Spleen (tissue), 7 donors: Measurements from ENCODE around the gene SPIRE2.

Source experiments
- POLR2AphosphoS5 ChIP-seq, 3 donors: sonication (generic); formaldehyde crosslinking; IDR thresholded peaks; one replicate each; pipeline ENCODE4 v1.5.1; 2017; ENCODE audit warnings: antibody characterized with exemption in 3 of 3
- TF ChIP-seq, protein P1 (sequence below), 11 experiments: fragments of 200-600 bp in 7 of 11; fragments of 450-650 bp in 4 of 11; sonication (generic) in 4 of 11; IDR thresholded peaks in 8 of 11; conservative IDR thresholded peaks in 3 of 11; 1 replicate in 7 of 11; 2 replicates in 4 of 11; pipeline versions ENCODE4 v1.4.0 to v1.8.0; 2016 to 2021; ENCODE audit warnings: antibody characterized with exemption in 11 of 11, inconsistent platforms in 4 of 11, mild to moderate bottlenecking in 1 of 11
- donor health status: DM: no; HTN: no; CAD: no; lungs with moderate emphysema.
- donor health status: DM: no; HTN: no; CAD: no.
- donor health status: DM: no; HTN: no; CAD: no.

DNA sequence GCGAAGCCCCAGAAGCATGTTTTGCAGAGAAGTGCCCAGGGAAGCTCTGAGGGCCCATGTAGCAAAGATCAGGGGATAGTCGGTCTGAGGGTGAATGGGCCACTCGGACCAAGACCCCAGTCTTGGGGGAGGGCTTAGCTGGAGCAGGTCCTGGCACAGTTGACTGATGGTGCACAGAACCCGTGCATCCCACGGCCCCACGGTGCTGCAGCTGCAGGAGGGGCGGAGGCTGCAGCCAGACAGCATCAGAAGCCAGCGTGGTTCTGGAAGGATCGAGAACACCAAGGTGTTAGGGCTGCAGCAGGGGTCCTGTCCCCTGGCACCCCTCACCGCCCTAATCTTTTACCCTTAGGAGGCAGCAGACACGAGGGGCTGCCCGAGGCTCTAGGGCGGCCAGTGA is 83.9 kb downstream of the SPIRE2 start:
- TF ChIP-seq POLR2AphosphoS5 (IDR thresholded peaks at IDR 0.05): no peak
- TF ChIP-seq, protein P1, sequence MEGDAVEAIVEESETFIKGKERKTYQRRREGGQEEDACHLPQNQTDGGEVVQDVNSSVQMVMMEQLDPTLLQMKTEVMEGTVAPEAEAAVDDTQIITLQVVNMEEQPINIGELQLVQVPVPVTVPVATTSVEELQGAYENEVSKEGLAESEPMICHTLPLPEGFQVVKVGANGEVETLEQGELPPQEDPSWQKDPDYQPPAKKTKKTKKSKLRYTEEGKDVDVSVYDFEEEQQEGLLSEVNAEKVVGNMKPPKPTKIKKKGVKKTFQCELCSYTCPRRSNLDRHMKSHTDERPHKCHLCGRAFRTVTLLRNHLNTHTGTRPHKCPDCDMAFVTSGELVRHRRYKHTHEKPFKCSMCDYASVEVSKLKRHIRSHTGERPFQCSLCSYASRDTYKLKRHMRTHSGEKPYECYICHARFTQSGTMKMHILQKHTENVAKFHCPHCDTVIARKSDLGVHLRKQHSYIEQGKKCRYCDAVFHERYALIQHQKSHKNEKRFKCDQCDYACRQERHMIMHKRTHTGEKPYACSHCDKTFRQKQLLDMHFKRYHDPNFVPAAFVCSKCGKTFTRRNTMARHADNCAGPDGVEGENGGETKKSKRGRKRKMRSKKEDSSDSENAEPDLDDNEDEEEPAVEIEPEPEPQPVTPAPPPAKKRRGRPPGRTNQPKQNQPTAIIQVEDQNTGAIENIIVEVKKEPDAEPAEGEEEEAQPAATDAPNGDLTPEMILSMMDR (IDR thresholded peaks at IDR 0.05 in 8 of 11, conservative IDR thresholded peaks at IDR 0.05 in 3 of 11): no peak
